MM.1S (cell line): ENCODE results near the gene ALG5.

Source experiments
- DNase-seq: peaks from one replicate; pipeline ENCODE4 v3.0.0-alpha.2; 2015
- H2AFZ ChIP-seq: fragments of 300-600 bp; sonication (generic); 2 replicates; pipeline ENCODE4 v1.6.0; 2016; ENCODE audit warnings: antibody characterized with exemption, low read length
- H3F3A ChIP-seq: fragments of 300-600 bp; sonication (generic); 2 replicates; pipeline ENCODE4 v1.6.1; 2016; ENCODE audit warnings: mild to moderate bottlenecking, antibody characterized with exemption, low read length, moderate library complexity, mixed read lengths; ENCODE audit not compliant: insufficient read depth
- H3K27ac ChIP-seq: fragments of 300-600 bp; sonication (generic); 2 replicates; pipeline ENCODE4 v1.5.1; 2016; ENCODE audit warnings: mild to moderate bottlenecking, low read length
- H3K27me3 ChIP-seq: fragments of 300-600 bp; sonication (generic); replicated peaks from 2 replicates; pipeline ENCODE4 v1.6.0; 2016; ENCODE audit warnings: low read length; ENCODE audit not compliant: insufficient read depth
- H3K36me3 ChIP-seq: fragments of 300-600 bp; sonication (generic); replicated peaks from 2 replicates; pipeline ENCODE4 v1.6.1; 2016; ENCODE audit warnings: mild to moderate bottlenecking, low read length, mixed read lengths; ENCODE audit not compliant: insufficient read depth
- H3K4me1 ChIP-seq: fragments of 300-600 bp; sonication (generic); 2 replicates; pipeline ENCODE4 v1.6.1; 2016; ENCODE audit warnings: low read length, mixed read lengths
- H3K4me2 ChIP-seq: fragments of 300-600 bp; sonication (generic); 2 replicates; pipeline ENCODE4 v1.6.0; 2016; ENCODE audit warnings: low read depth, low read length
- H3K4me3 ChIP-seq: fragments of 300-600 bp; sonication (generic); 2 replicates; pipeline ENCODE4 v1.5.1; 2016; ENCODE audit warnings: low read length, mixed read lengths
- H3K79me2 ChIP-seq: fragments of 300-600 bp; sonication (generic); 2 replicates; pipeline ENCODE4 v1.6.1; 2016; ENCODE audit warnings: mixed run types, low read length, mixed read lengths
- H3K9ac ChIP-seq: fragments of 300-600 bp; sonication (generic); 2 replicates; pipeline ENCODE4 v1.6.1; 2016; ENCODE audit warnings: low read length, mixed read lengths
- H3K9me2 ChIP-seq: fragments of 300-600 bp; sonication (generic); replicated peaks from 2 replicates; pipeline ENCODE4 v1.6.1; 2016; ENCODE audit warnings: mild to moderate bottlenecking, low read length, mixed read lengths; ENCODE audit not compliant: insufficient read depth
- H3K9me3 ChIP-seq: fragments of 300-600 bp; sonication (generic); replicated peaks from 2 replicates; pipeline ENCODE4 v1.6.1; 2016; ENCODE audit warnings: mild to moderate bottlenecking, low read length, mixed read lengths; ENCODE audit not compliant: insufficient read depth
- H4K20me1 ChIP-seq: fragments of 300-600 bp; sonication (generic); 2 replicates; pipeline ENCODE4 v1.6.1; 2016; ENCODE audit warnings: mild to moderate bottlenecking, low read length, moderate library complexity, mixed read lengths; ENCODE audit not compliant: insufficient read depth
- CTCF ChIP-seq: fragments of 300-600 bp; sonication (generic); IDR thresholded peaks from 2 replicates; pipeline ENCODE4 v1.5.1; 2016; ENCODE audit warnings: antibody characterized with exemption, low read length, mixed read lengths
- EZH2 ChIP-seq: fragments of 300-600 bp; sonication (generic); optimal IDR thresholded peaks from 2 replicates; pipeline ENCODE3; 2017; ENCODE audit warnings: low read depth, mild to moderate bottlenecking, antibody characterized with exemption, low read length, mixed read lengths
- EZH2phosphoT487 ChIP-seq: fragments of 300-600 bp; sonication (generic); IDR thresholded peaks from 2 replicates; pipeline ENCODE4 v1.6.1; 2018; ENCODE audit warnings: antibody characterized with exemption, low read length

The ALG5 gene

DNA sequence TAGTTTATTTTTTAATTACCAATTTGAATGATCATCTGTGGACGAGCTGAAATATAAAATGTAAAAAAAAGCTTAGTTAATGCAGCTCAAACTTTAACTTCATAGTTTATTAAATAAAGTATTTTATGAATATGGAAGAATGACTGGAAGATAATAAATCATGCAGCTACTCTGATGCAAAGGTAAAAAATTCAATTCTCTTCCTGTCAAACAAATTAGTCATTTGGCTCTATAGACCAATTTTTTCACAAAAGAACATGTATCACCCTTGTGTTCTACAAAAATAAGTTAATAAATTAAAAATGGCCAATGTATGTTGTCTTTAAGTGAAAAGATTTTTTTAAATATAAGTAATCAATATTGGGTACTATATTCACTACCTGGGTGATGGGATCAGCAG is 27.6 kb upstream of the ALG5 start:
- TF ChIP-seq CTCF (no peak), EZH2phosphoT487 (no peak), EZH2 (no peak)
- H3K9me3 ChIP-seq: no peaks in the 10 kb centered on the region
- H3K36me3 ChIP-seq: no peaks in the 10 kb centered on the region
- no peaks in the 10 kb centered on the region for H3K9me2 ChIP-seq
- no peak for DNase-seq
- H3K27ac ChIP-seq: no peak overlapping the region
- H3K4me3 ChIP-seq: no peak overlapping the region
- H3K9ac ChIP-seq: no peak overlapping the region
- H3K27me3 ChIP-seq: no peaks in the 10 kb centered on the region
- no peaks in the 10 kb centered on the region for H3F3A ChIP-seq
- H3K79me2 ChIP-seq: no peaks in the 10 kb centered on the region
- no peak overlapping the region for H2AFZ ChIP-seq
- H4K20me1 ChIP-seq: no peaks in the 10 kb centered on the region
- H3K4me2 ChIP-seq: no peak overlapping the region
- H3K4me1 ChIP-seq: no peaks in the 10 kb centered on the region

- TF ChIP-seq EZH2: no peak
- no peak for TF ChIP-seq CTCF
- no peak for TF ChIP-seq EZH2phosphoT487
- H3K36me3 ChIP-seq: no peaks in the 10 kb centered on the region; the same call in 1 of the 2 replicates
- no peak for DNase-seq
Measured at GRCh38 chr13:37023871-37024270, 24.7 kb upstream of the ALG5 start.

DNA sequence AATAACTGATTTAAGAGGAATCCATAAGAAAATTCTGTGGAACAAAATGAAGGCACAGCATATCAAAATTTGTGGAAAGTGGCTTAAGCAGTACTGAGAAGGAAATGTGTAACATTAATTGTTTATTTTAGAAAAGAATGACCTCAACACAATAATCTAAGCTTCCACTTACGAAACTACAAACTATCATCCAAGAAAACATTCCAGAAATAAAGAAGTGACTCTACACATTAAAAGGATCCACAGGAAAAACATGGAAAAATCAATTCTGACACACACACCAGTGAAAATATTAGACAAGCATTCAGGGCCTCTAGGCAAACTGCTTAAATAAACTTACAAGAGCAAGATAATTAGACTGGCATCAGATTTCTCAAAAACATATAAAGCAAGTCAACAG is 15.5 kb upstream of the ALG5 start:
- H3K4me3 ChIP-seq: no peak overlapping the region
- no peaks in the 10 kb centered on the region for H3F3A ChIP-seq
- no peak for TF ChIP-seq EZH2
- H3K27me3 ChIP-seq: no peaks in the 10 kb centered on the region
- H3K9me3 ChIP-seq: no peaks in the 10 kb centered on the region
- H3K36me3 ChIP-seq: no peaks in the 10 kb centered on the region
- H3K4me1 ChIP-seq: no peaks in the 10 kb centered on the region
- no peak overlapping the region for H3K27ac ChIP-seq
- no peaks in the 10 kb centered on the region for H3K9me2 ChIP-seq
- no peak for DNase-seq
- H3K4me2 ChIP-seq: no peak overlapping the region
- H3K9ac ChIP-seq: no peak overlapping the region
- H3K79me2 ChIP-seq: no peaks in the 10 kb centered on the region
- H2AFZ ChIP-seq: no peak overlapping the region
- H4K20me1 ChIP-seq: no peaks in the 10 kb centered on the region

More at GRCh38 chr13:37023871-37024270, 24.7 kb upstream of the ALG5 start:
- H3K4me2 ChIP-seq: no peak overlapping the region
- no peaks in the 10 kb centered on the region for H4K20me1 ChIP-seq
- no peaks in the 10 kb centered on the region for H3K4me1 ChIP-seq
- H3K27me3 ChIP-seq: no peaks in the 10 kb centered on the region
- H3K4me3 ChIP-seq: no peak overlapping the region
- no peak overlapping the region for H2AFZ ChIP-seq
- no peak overlapping the region for H3K9ac ChIP-seq
- H3K9me3 ChIP-seq: no peaks in the 10 kb centered on the region
- H3K27ac ChIP-seq: no peak overlapping the region
- H3F3A ChIP-seq: no peaks in the 10 kb centered on the region
- H3K9me2 ChIP-seq: no peaks in the 10 kb centered on the region
- H3K79me2 ChIP-seq: no peaks in the 10 kb centered on the region

- no peak for DNase-seq
- Histone ChIP-seq H3K27ac (no peak overlapping the region), H3K4me3 (no peak overlapping the region), H3K4me1 (no peaks in the 10 kb centered on the region), H3F3A (no peaks in the 10 kb centered on the region), H2AFZ (no peak overlapping the region), H3K27me3 (no peaks in the 10 kb centered on the region), H4K20me1 (no peaks in the 10 kb centered on the region), H3K79me2 (no peaks in the 10 kb centered on the region), H3K9me2 (no peaks in the 10 kb centered on the region), H3K9me3 (no peaks in the 10 kb centered on the region), H3K9ac (no peak overlapping the region), H3K36me3 (no peaks in the 10 kb centered on the region; the same call in 1 of the 2 replicates), H3K4me2 (no peak overlapping the region)
- no peak for TF ChIP-seq EZH2
- TF ChIP-seq CTCF: no peak
- TF ChIP-seq EZH2phosphoT487: no peak
Measured at GRCh38 chr13:37011788-37012187, 12.6 kb upstream of the ALG5 start.
